ENCODE results near the gene SIVA1.

SIVA1 gene

GRCh38 chr14:104806625-104807465 lies 53.9 kb downstream of the SIVA1 start:
- no peak for DNase-seq (ENCODE audit: low read depth in 1 of 2, low spot score in 1 of 2)

- DNase-seq (ENCODE audit: low read depth in 1 of 2, low spot score in 1 of 2), result no peak
Observed at GRCh38 chr14:104808456-104808855, 55.5 kb downstream of the SIVA1 start.
